Vagina (tissue), 2 donors: ENCODE results near the gene SLC16A12. TPM values are rescaled to one million over a fixed set of nuclear protein-coding genes. Genes with fewer than 3 reads are reported as not detected.
A peak's percentile ranks its signal among the peaks of the same experiment; 100 is the strongest.
"Not testable (repeated sequence)": the region's sequence is repeated elsewhere in the genome, so short reads cannot be mapped to it uniquely, and the experiment has no call there.

ENCODE experiments used
- DNase-seq, 2 donors: peaks; one replicate each; pipeline ENCODE4 v3.0.0-alpha.2; 2017; ENCODE audit errors: extremely low spot score in 2 of 2
- H3K27ac ChIP-seq: fragments of 200-600 bp; sonication (generic); one replicate; pipeline ENCODE4 v1.5.1; 2019
- H3K27me3 ChIP-seq: fragments of 200-600 bp; sonication (generic); one replicate; pipeline ENCODE4 v1.5.1; 2019
- H3K36me3 ChIP-seq, 2 donors: fragments of 200-600 bp; sonication (generic); one replicate each; pipeline ENCODE4 v1.5.1; 2017 to 2019
- H3K4me1 ChIP-seq: fragments of 200-600 bp; sonication (generic); one replicate; pipeline ENCODE4 v1.5.1; 2019
- H3K4me3 ChIP-seq, 2 donors: fragments of 200-600 bp; sonication (generic); 1 replicate in 1 of 2; 2 replicates in 1 of 2; pipeline ENCODE4 v1.5.1; 2016 to 2019
- H3K9me3 ChIP-seq: fragments of 200-600 bp; sonication (generic); one replicate; pipeline ENCODE4 v1.5.1; 2019
- POLR2A ChIP-seq, 2 donors: fragments of 450-650 bp; IDR thresholded peaks; one replicate each; pipeline ENCODE4 v1.6.1; 2017; ENCODE audit warnings: antibody characterized with exemption in 2 of 2, mild to moderate bottlenecking in 2 of 2, moderate library complexity in 2 of 2
- POLR2AphosphoS5 ChIP-seq, 2 donors: sonication (generic); formaldehyde crosslinking; IDR thresholded peaks; one replicate each; pipeline ENCODE4 v1.9.0; 2017; ENCODE audit warnings: antibody characterized with exemption in 2 of 2, mild to moderate bottlenecking in 2 of 2, low read depth in 1 of 2; ENCODE audit not compliant: insufficient read depth in 1 of 2
- intact Hi-C: fragments of 100-400 bp; cut with DNase I; formaldehyde crosslinking; loops from one replicate; pipeline ENCODE4 v1.15.1; 2023
- total RNA-seq: library from RNA; depleted of rRNA; stranded (reverse); fragments of >200 nt; gene quantifications from one replicate; pipeline ENCODE4 v1.2.3, GENCODE V29; 2016
- TF ChIP-seq, protein P1 (sequence below), 3 experiments: fragments of 450-650 bp in 2 of 3; fragments of 200-600 bp in 1 of 3; sonication (generic) in 1 of 3; IDR thresholded peaks; one replicate each; pipeline ENCODE4 v1.5.1; 2017 to 2019; ENCODE audit warnings: antibody characterized with exemption in 3 of 3, mild to moderate bottlenecking in 2 of 3, moderate library complexity in 2 of 3

The SLC16A12 gene
- total RNA-seq, 1 donor from 2014 or later = 3.7 TPM

DNA sequence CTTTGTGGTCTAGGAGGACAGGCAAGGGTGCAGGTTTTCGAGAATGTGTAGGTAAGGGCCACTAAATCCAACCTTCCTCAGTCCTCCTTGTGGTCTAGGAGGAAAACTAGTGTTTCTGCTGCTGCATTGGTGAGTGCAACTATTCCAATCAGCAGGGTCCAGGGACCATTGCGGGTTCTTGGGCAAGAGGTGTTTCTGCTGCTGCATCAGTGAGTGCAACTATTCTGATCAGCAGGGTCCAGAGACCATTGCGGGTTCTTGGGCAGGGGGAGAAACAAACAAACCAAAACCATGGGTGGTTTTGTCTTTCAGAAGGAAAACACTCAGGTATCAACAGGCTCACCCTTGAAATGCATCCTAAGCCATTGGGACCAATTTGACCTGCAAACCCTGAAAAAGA is 127.6 kb downstream of the SLC16A12 start:
- H3K36me3 ChIP-seq, H3K4me1 ChIP-seq, H3K27ac ChIP-seq, DNase-seq, intact Hi-C loops, H3K4me3 ChIP-seq, H3K27me3 ChIP-seq, H3K9me3 ChIP-seq: not testable (repeated sequence)

DNA sequence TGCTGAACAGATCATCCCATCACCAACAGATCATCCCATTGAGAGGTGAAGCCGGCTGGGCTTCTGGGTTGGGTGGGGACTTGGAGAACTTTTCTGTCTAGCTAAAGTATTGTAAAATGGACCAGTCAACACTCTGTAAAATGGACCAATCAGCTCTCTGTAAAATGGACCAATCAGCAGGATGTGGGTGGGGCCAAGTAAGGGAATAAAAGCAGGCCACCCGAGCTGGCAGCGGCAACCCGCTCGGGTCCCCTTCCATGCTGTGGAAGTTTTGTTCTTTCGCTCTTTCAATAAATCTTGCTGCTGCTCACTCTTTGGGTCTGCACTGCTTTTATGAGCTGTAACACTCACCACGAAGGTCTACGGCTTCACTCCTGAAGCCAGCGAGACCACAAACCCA is 129.2 kb downstream of the SLC16A12 start:
- H3K27me3 ChIP-seq, H3K4me3 ChIP-seq, DNase-seq, intact Hi-C loops, H3K9me3 ChIP-seq, H3K4me1 ChIP-seq, H3K27ac ChIP-seq: not testable (repeated sequence)
- H3K36me3 ChIP-seq = peaks cover 0 to 13% of the 10 kb centered on the region in 2 donors

DNA sequence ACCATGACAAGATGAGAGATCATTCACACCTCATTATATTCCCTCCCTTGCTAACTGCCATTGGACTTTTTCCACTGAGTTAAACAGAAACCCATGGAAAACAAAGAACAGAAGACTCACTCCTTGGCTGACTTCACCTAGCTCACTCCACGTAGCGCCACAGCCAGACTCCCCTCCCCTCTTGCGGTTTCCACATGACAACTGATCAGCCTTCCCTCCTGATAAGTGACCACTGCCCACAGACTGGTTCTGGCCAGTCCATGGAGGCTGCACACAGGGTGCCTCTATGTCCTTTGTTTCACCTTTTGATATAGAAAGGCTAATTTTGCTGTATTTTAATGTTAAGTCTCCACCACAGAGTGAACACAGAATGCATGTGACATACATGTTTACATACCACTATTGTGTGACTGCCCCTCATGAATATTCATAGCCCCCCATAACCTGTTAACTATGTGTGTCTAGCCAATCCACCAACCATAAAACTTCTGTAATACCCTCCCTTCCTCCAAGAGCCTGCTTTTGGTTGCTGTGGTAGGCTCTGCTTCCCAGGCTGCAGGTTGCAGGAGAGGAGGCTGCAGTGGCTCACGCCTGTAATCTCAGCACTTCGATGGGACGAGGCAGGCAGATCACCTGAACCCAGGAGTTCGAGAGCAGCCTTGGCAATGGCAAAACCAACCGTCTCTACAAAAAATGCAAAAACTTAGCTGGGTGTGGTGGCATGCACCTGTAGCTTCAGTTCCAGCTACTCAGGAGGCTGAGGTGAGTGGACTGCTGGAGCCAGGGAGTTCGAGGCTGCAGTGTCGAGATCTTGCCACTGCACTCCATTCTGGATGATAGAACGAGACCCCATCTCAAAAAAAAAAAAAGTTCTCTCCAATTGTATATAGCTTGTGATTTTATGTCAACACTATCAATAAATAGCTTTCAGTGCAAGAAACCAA is 131.0 kb downstream of the SLC16A12 start:
- no peaks in the 10 kb centered on the region for H3K4me1 ChIP-seq
- TF ChIP-seq, protein P1, sequence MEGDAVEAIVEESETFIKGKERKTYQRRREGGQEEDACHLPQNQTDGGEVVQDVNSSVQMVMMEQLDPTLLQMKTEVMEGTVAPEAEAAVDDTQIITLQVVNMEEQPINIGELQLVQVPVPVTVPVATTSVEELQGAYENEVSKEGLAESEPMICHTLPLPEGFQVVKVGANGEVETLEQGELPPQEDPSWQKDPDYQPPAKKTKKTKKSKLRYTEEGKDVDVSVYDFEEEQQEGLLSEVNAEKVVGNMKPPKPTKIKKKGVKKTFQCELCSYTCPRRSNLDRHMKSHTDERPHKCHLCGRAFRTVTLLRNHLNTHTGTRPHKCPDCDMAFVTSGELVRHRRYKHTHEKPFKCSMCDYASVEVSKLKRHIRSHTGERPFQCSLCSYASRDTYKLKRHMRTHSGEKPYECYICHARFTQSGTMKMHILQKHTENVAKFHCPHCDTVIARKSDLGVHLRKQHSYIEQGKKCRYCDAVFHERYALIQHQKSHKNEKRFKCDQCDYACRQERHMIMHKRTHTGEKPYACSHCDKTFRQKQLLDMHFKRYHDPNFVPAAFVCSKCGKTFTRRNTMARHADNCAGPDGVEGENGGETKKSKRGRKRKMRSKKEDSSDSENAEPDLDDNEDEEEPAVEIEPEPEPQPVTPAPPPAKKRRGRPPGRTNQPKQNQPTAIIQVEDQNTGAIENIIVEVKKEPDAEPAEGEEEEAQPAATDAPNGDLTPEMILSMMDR (IDR thresholded peaks at IDR 0.05) = no peak
- TF ChIP-seq POLR2AphosphoS5 (IDR thresholded peaks at IDR 0.05; ENCODE audit: insufficient read depth in 1 of 2, low read depth in 1 of 2) = no peak
- TF ChIP-seq POLR2A (IDR thresholded peaks at IDR 0.05) = no peak
- H3K9me3 ChIP-seq = no peaks in the 10 kb centered on the region
- intact Hi-C loops = no loop called here
- no peak overlapping the region for H3K4me3 ChIP-seq
- H3K36me3 ChIP-seq = peaks cover 0 to 13% of the 10 kb centered on the region in 2 donors
- no peaks in the 10 kb centered on the region for H3K27me3 ChIP-seq
- no peak overlapping the region for H3K27ac ChIP-seq
- DNase-seq = peak in 1 of 2 donors; percentile 37

DNA sequence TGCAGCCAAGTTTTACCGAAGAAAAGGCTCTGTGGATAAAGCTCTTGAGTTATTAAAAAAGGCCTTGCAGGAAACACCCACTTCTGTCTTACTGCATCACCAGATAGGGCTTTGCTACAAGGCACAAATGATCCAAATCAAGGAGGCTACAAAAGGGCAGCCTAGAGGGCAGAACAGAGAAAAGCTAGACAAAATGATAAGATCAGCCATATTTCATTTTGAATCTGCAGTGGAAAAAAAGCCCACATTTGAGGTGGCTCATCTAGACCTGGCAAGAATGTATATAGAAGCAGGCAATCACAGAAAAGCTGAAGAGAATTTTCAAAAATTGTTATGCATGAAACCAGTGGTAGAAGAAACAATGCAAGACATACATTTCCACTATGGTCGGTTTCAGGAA is 132.4 kb downstream of the SLC16A12 start:
- TF ChIP-seq POLR2AphosphoS5 (IDR thresholded peaks at IDR 0.05; ENCODE audit: insufficient read depth in 1 of 2, low read depth in 1 of 2) (no peak), POLR2A (IDR thresholded peaks at IDR 0.05) (no peak)
- TF ChIP-seq, protein P1 (IDR thresholded peaks at IDR 0.05) = no peak
- DNase-seq = no peak
- intact Hi-C loops = no loop called here
- H3K27ac ChIP-seq = no peak overlapping the region
- no peaks in the 10 kb centered on the region for H3K9me3 ChIP-seq
- no peak overlapping the region for H3K4me3 ChIP-seq
- H3K27me3 ChIP-seq = no peaks in the 10 kb centered on the region
- peaks cover 0 to 13% of the 10 kb centered on the region in 2 donors for H3K36me3 ChIP-seq
- H3K4me1 ChIP-seq = peaks cover 1% of the 10 kb centered on the region

DNA sequence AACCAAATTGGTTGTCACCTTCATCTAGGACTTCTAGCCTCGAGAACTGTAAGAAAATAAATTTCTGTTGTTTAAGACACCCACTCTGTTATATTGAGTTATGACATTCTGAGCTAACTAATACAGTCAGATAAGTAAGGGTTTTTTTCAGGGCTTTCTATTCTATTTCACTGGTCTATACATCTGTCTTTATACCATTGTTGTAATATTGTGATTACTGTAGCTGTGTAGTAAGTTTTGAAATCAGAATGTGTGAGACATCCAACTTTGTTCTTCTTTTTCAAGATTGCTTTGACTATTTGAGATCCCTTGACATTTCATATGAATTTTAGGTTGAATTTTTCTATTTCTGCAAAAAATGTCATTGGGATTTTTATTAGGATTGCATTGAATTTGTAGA is 135.4 kb downstream of the SLC16A12 start:
- Histone ChIP-seq H3K4me3 (no peak overlapping the region), H3K36me3 (peaks cover 0 to 13% of the 10 kb centered on the region in 2 donors), H3K27ac (no peak overlapping the region), H3K4me1 (peaks cover 9% of the 10 kb centered on the region), H3K27me3 (no peaks in the 10 kb centered on the region), H3K9me3 (no peaks in the 10 kb centered on the region)
- no peak for DNase-seq
- intact Hi-C loops = no loop called here
- TF ChIP-seq POLR2AphosphoS5 (IDR thresholded peaks at IDR 0.05; ENCODE audit: insufficient read depth in 1 of 2, low read depth in 1 of 2) = no peak
- no peak for TF ChIP-seq POLR2A (IDR thresholded peaks at IDR 0.05)
- TF ChIP-seq, protein P1 (IDR thresholded peaks at IDR 0.05) = no peak
